ENCODE measurements around the gene CARF.
"Not testable (repeated sequence)": the region's sequence is repeated elsewhere in the genome, so short reads cannot be mapped to it uniquely, and the experiment has no call there.

Gene CARF

GRCh38 chr2:202911512-202912341 lies at the start of gene CARF, which contains the start of gene WDR12:
Gene CARF (plus strand): TSS chr2:202912275. CDS start chr2:202941903, 29,628 bp downstream.
Gene WDR12 (minus strand): TSS chr2:202911673. CDS start chr2:202911476, 197 bp downstream.
- peak within 1 kb of the TSS; percentile 100 for H3K4me3 ChIP-seq (ENCODE audit: low read length)
- no peak for TF ChIP-seq ZNF274 (IDR thresholded peaks at IDR 0.05; ENCODE audit: low read depth, low read length)

- H3K4me3 ChIP-seq (ENCODE audit: low read length): peak overlapping the region; percentile 81
- no peak for TF ChIP-seq ZNF274 (IDR thresholded peaks at IDR 0.05; ENCODE audit: low read depth, low read length)
Observed at GRCh38 chr2:202870431-202871299, 41.4 kb upstream of the CARF start.

- TF ChIP-seq ZNF274 (IDR thresholded peaks at IDR 0.05; ENCODE audit: low read depth, low read length): no peak
- peak within 1 kb of the TSS; percentile 81 for H3K4me3 ChIP-seq (ENCODE audit: low read length)
Observed at GRCh38 chr2:202871300-202872141, 40.6 kb upstream of the CARF start, which contains the start of gene ICA1L. Gene ICA1L (minus strand): TSS chr2:202871766. CDS start chr2:202829009, 42,757 bp downstream.

GRCh38 chr2:202877699-202878098 lies 34.4 kb upstream of the CARF start:
- TF ChIP-seq ZNF274 (IDR thresholded peaks at IDR 0.05; ENCODE audit: low read depth, low read length): no peak
- H3K4me3 ChIP-seq (ENCODE audit: low read length): no peak overlapping the region

GRCh38 chr2:202881570-202881969 lies 30.5 kb upstream of the CARF start:
- no peak for TF ChIP-seq ZNF274 (IDR thresholded peaks at IDR 0.05; ENCODE audit: low read depth, low read length)
- no peak overlapping the region for H3K4me3 ChIP-seq (ENCODE audit: low read length)

- H3K4me3 ChIP-seq (ENCODE audit: low read length): no peak overlapping the region
- TF ChIP-seq ZNF274 (IDR thresholded peaks at IDR 0.05; ENCODE audit: low read depth, low read length): no peak
Observed at GRCh38 chr2:202883987-202884675, 27.9 kb upstream of the CARF start.

GRCh38 chr2:202885190-202885589 lies 26.9 kb upstream of the CARF start:
- H3K4me3 ChIP-seq (ENCODE audit: low read length): no peak overlapping the region
- TF ChIP-seq ZNF274 (IDR thresholded peaks at IDR 0.05; ENCODE audit: low read depth, low read length): no peak

GRCh38 chr2:202905507-202905906 lies 6.6 kb upstream of the CARF start:
- not testable (repeated sequence) for H3K4me3 ChIP-seq (ENCODE audit: low read length)

GRCh38 chr2:202908186-202908585 lies 3.9 kb upstream of the CARF start:
- no peak overlapping the region for H3K4me3 ChIP-seq (ENCODE audit: low read length)
- TF ChIP-seq ZNF274 (IDR thresholded peaks at IDR 0.05; ENCODE audit: low read depth, low read length): no peak

GRCh38 chr2:202909394-202910192 lies 2.5 kb upstream of the CARF start:
- TF ChIP-seq ZNF274 (IDR thresholded peaks at IDR 0.05; ENCODE audit: low read depth, low read length): no peak
- H3K4me3 ChIP-seq (ENCODE audit: low read length): peak overlapping the region; percentile 100; the same call in 1 of the 2 replicates

- peak overlapping the region; percentile 100 for H3K4me3 ChIP-seq (ENCODE audit: low read length)
Observed at GRCh38 chr2:202910250-202910649, 1.8 kb upstream of the CARF start.

GRCh38 chr2:202910698-202911097 lies 1.4 kb upstream of the CARF start:
- peak overlapping the region; percentile 100; the same call in 1 of the 2 replicates for H3K4me3 ChIP-seq (ENCODE audit: low read length)
- no peak for TF ChIP-seq ZNF274 (IDR thresholded peaks at IDR 0.05; ENCODE audit: low read depth, low read length)

- H3K4me3 ChIP-seq (ENCODE audit: low read length): peak overlapping the region; percentile 100
- no peak for TF ChIP-seq ZNF274 (IDR thresholded peaks at IDR 0.05; ENCODE audit: low read depth, low read length)
Observed at GRCh38 chr2:202911203-202911511, 918 bp upstream of the CARF start.

GRCh38 chr2:202912342-202913201 lies 497 bp downstream of the CARF start:
- peak overlapping the region; percentile 100 for H3K4me3 ChIP-seq (ENCODE audit: low read length)

Data from GM08714 (cell line).